ENCODE measurements around the gene RMP24.
A peak's percentile ranks its signal among the peaks of the same experiment; 100 is the strongest.
"Not testable (repeated sequence)": the region's sequence is repeated elsewhere in the genome, so short reads cannot be mapped to it uniquely, and the experiment has no call there.

RMP24 gene

DNA sequence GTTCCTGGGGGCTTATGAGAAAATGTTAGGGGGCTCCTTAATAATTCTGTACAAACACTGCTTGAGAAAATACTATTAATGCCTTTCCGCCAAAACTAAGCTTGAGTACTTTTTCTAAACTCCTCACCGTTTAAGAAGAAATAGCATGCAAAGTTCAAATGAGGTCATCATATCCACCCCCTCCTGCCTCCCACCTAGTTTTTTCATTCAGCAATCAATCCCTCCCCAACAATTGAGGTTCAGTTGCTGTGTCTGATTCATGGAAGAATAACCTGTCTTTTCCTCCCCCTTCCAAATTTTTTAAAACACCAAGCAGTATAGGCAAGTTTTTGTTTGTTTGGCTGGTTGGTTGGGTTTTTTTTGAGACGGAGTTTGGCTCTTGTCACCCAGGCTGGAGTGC lies 24.4 kb upstream of the RMP24 start:
- intact Hi-C loops (cut with micrococcal nuclease), result no loop called here
- H3K27me3 Mint-ChIP-seq, result peaks cover 14% of the 10 kb centered on the region
- H3K4me1 Mint-ChIP-seq, result peaks cover 4% of the 10 kb centered on the region
- H3K9me3 Mint-ChIP-seq, result peaks cover 3% of the 10 kb centered on the region
- H3K36me3 Mint-ChIP-seq (ENCODE audit: low read depth), result no peaks in the 10 kb centered on the region
- H3K4me3 Mint-ChIP-seq, result no peak overlapping the region
- no peak overlapping the region for H3K27ac Mint-ChIP-seq
- no peak for DNase-seq

DNA sequence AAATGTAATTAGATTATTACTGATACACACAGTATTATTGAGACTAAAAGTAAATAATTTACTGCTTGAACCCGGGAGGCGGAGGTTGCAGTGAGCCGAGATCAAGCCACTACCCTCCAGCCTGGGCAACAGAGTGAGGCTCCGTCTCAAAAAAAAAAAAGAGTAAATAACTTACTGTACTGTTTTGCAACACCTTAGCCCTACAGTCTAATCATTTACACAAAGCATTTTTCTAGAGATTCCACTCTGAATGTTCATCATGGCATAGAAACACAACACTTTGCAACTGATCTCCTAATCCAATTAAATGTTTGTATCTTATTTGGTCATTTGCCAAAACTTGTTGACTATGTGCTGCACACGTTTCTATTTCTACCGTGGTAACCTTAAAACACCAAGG lies 23.4 kb upstream of the RMP24 start:
- peak; percentile 10 for DNase-seq
- intact Hi-C loops (cut with micrococcal nuclease), result no loop called here
- Mint-ChIP-seq H3K27ac (no peak overlapping the region), H3K36me3 (ENCODE audit: low read depth) (no peaks in the 10 kb centered on the region), H3K4me3 (no peak overlapping the region), H3K4me1 (peaks cover 4% of the 10 kb centered on the region), H3K9me3 (peaks cover 3% of the 10 kb centered on the region), H3K27me3 (peaks cover 16% of the 10 kb centered on the region)

DNA sequence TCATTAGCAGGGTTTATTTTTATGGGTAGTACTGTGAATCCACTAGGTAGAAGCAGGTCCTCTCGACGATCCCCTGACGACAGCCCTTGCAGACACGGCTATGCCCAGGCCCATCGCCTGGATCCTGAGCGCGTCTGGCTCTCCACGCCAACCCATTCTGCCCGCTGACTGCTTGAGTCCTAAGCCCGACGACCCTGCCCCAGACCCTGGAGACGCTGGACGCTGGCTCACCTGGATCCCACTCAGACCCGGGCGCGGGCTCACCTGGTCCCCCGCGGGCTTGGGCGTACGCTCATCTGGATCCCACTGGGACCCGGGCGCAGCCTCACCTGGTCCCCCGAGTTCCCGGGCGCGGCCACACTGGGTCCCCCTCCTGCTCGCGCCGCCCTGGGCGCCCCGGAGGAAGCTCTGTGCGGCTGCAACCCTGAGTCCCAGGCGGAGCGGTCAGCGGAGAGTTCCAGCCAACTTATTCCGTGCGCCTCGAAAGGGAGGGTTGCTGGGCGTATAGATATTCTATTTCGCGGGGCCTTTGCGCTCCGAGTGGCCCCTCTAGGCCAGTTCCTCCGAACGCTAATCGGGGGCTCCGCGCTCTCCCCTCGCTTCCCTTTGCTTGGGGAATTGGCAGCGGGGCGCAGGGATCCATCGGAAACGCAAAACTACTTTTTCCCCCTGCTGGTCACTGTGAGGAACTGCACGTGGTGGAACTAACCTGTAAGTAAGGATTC lies 22.4 kb upstream of the RMP24 start:
- Mint-ChIP-seq H3K36me3 (ENCODE audit: low read depth) (no peaks in the 10 kb centered on the region), H3K4me1 (peaks cover 4% of the 10 kb centered on the region), H3K27me3 (peaks cover 18% of the 10 kb centered on the region), H3K9me3 (peaks cover 3% of the 10 kb centered on the region), H3K27ac (no peak overlapping the region), H3K4me3 (peak overlapping the region; percentile 86)
- intact Hi-C loops (cut with micrococcal nuclease), result loop anchor here (5.0 to 10.0 kb wide), 2 partner anchors 543 to 565 kb away; no protein-coding TSS in a partner anchor
- peak; percentile 88 for DNase-seq

DNA sequence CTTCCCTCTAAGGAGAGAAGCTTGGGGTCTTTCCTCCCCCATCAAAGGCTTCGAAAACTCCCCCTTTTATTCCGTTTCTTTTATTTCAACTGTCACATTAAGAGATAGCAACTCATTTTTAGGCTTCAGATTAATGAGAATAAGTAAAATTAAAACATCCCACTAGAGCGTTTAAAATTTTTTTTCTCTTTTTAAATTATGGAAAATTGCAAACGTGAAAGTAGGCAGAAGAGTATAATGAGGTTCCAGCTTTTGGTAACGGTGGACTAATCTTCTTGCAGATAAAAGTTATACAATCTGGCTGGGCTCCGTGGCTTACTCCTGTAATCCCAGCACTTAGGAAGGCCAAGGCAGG lies 21.9 kb upstream of the RMP24 start:
- Mint-ChIP-seq H3K4me1 (peaks cover 4% of the 10 kb centered on the region), H3K27ac (no peak overlapping the region), H3K4me3 (peak overlapping the region; percentile 86), H3K9me3 (peaks cover 3% of the 10 kb centered on the region), H3K27me3 (peaks cover 19% of the 10 kb centered on the region), H3K36me3 (ENCODE audit: low read depth) (no peaks in the 10 kb centered on the region)
- intact Hi-C loops (cut with micrococcal nuclease), result loop anchor here (5.0 to 10.0 kb wide), 2 partner anchors 543 to 566 kb away; no protein-coding TSS in a partner anchor
- DNase-seq, result peak; percentile 32

DNA sequence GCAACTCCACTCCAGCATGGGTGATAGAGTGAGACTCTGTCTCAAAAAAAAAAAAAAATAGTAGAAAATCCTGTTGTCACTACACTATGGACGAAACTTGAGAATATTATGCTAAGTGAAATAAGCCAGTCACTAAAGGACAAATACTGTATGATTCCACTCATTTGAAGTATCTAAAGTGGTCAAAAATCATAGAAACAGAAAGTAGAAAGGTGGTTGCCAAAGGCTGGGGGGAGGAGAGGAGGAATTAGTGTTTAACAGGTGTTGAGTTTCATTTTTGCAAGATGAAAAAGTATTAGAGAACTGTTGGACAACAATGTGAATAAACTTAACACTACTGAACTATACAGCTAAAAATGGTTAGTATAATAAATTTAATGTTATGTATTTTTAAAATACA lies 18.8 kb upstream of the RMP24 start:
- peaks cover 4% of the 10 kb centered on the region for H3K4me1 Mint-ChIP-seq
- H3K4me3 Mint-ChIP-seq, result no peak overlapping the region
- intact Hi-C loops (cut with micrococcal nuclease), result loop anchor here (5.0 to 10.0 kb wide), 2 partner anchors 546 to 569 kb away; no protein-coding TSS in a partner anchor
- H3K36me3 Mint-ChIP-seq (ENCODE audit: low read depth), result no peaks in the 10 kb centered on the region
- peak; percentile 16 for DNase-seq
- peaks cover 3% of the 10 kb centered on the region for H3K9me3 Mint-ChIP-seq
- peaks cover 31% of the 10 kb centered on the region for H3K27me3 Mint-ChIP-seq
- no peak overlapping the region for H3K27ac Mint-ChIP-seq

DNA sequence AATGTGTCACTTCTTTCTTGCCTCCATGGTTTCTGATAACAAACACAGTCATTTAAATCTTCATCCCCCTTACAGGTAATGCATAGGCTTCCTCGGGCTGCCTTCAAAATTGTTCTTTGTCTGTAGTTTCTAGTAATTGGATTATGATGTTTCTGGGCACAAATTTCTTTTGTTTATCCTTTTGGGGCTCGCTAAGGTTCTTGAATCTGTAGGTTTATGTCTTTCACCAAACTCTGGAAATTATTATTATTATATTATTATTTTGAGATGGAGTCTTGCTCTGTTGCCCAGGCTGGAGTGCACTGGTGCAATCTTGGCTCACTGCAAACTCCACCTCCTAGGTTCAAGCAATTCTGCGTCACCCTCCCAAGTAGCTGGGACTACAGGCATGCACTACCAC lies 16.3 kb upstream of the RMP24 start:
- Mint-ChIP-seq H3K4me3 (no peak overlapping the region), H3K9me3 (peaks cover 3% of the 10 kb centered on the region), H3K36me3 (ENCODE audit: low read depth) (no peaks in the 10 kb centered on the region), H3K27ac (no peak overlapping the region), H3K27me3 (peaks cover 26% of the 10 kb centered on the region), H3K4me1 (no peaks in the 10 kb centered on the region)
- intact Hi-C loops (cut with micrococcal nuclease), result loop anchor here (10.0 kb wide), 1 partner anchor 571 kb away; no protein-coding TSS in a partner anchor
- no peak for DNase-seq

DNA sequence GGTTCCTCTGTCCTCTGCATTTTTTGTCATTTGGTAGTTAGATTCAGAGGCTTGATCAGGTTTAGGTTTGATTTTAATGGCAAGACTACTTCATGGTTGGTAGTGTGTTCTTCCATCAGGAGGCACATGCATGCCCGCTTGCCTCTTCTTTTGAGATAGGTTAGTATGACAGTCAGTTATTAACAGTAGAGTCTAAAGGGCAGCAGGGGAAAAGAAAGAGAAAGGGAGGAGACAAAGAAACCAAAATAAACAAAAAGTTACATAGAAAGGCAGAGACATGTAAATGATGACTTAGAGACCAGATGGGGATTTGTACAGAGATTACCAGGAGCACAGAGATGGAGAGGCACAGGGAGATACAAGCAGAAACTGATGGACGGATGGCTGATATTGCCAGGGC lies 10.2 kb upstream of the RMP24 start:
- Mint-ChIP-seq H3K27ac (no peak overlapping the region), H3K36me3 (ENCODE audit: low read depth) (no peaks in the 10 kb centered on the region), H3K9me3 (peaks cover 3% of the 10 kb centered on the region), H3K4me3 (no peak overlapping the region), H3K27me3 (peaks cover 15% of the 10 kb centered on the region), H3K4me1 (peaks cover 2% of the 10 kb centered on the region)
- intact Hi-C loops (cut with micrococcal nuclease), result no loop called here
- no peak for DNase-seq

DNA sequence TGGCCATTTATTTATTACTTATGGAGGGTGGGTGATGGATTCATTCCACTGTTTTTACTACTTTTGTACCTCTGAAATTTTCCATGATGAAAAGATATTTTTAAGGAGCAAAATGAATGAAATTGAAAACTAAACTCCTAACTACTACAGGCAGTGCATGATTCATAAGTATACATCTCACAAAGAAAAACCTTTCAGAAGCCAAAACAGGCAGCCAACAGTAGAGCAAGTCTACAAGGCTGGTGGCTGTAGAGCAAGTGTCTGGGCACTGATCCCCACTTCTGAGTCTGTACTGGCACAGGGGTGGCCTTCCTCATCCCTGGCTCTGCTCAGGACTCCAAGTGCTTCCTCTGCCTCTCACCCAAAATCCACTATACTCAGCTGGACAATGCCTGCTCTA lies 8.2 kb upstream of the RMP24 start:
- intact Hi-C loops (cut with micrococcal nuclease), result no loop called here
- peaks cover 1% of the 10 kb centered on the region for H3K27me3 Mint-ChIP-seq
- DNase-seq, result no peak
- H3K9me3 Mint-ChIP-seq, result no peaks in the 10 kb centered on the region
- no peak overlapping the region for H3K4me3 Mint-ChIP-seq
- H3K27ac Mint-ChIP-seq, result peak overlapping the region; percentile 84
- H3K36me3 Mint-ChIP-seq (ENCODE audit: low read depth), result no peaks in the 10 kb centered on the region
- H3K4me1 Mint-ChIP-seq, result peaks cover 6% of the 10 kb centered on the region

DNA sequence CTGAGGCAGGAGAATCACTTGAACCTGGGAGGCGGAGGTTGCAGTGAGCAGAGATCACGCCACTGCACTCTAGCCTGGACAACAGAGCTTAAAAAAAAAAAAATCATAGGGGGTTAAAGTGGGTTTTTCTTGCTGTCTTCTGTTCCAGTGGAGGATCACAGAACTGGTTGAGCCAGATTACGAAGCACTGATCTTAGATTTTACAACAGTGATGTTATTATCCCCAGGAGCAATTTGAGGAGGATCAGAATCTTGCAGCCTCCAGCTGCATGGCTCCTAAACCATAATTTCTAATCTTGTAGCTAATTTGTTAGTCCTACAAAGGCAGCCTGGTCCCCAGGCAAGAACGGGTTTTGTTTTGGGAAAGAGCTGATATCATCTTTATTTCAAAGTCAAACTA lies 4.6 kb upstream of the RMP24 start:
- H3K27ac Mint-ChIP-seq; H3K36me3 Mint-ChIP-seq (ENCODE audit: low read depth); intact Hi-C loops (cut with micrococcal nuclease); H3K4me3 Mint-ChIP-seq; DNase-seq; H3K9me3 Mint-ChIP-seq; H3K27me3 Mint-ChIP-seq: not testable (repeated sequence)
- H3K4me1 Mint-ChIP-seq, result peaks cover 21% of the 10 kb centered on the region

DNA sequence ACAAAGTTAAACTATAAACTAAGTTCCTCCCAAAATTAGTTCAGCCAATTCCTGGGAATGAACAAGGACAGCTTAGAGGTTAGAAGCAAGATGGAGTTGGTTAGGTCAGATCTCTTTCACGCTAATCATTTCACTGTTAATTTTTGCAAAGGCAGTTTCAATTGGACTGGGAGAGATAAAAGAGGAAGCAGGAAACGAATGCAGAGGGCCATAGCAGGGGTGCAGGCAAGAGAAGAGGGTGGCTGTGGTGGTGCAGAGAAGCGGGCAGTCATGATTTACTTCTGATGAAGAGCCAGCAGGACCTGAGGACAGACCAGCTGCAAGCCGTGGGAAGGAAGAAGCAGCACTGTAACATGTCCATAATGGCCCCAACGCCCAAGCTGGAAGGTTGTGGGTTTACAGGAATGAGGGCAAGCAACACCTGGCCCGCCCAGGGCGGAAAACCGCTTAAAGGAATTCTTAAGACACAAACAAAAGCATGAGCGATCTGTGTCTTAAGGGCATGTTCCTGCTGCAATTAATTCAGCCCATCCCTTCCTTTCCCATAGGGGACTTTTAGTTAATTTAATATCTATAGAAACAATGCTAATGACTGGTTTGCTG lies 4.1 kb upstream of the RMP24 start:
- H3K4me1 Mint-ChIP-seq, result peaks cover 26% of the 10 kb centered on the region
- no peaks in the 10 kb centered on the region for H3K27me3 Mint-ChIP-seq
- intact Hi-C loops (cut with micrococcal nuclease), result no loop called here
- peaks cover 7% of the 10 kb centered on the region for H3K36me3 Mint-ChIP-seq (ENCODE audit: low read depth)
- no peak overlapping the region for H3K4me3 Mint-ChIP-seq
- no peaks in the 10 kb centered on the region for H3K9me3 Mint-ChIP-seq
- H3K27ac Mint-ChIP-seq, result no peak overlapping the region
- DNase-seq, result no peak

DNA sequence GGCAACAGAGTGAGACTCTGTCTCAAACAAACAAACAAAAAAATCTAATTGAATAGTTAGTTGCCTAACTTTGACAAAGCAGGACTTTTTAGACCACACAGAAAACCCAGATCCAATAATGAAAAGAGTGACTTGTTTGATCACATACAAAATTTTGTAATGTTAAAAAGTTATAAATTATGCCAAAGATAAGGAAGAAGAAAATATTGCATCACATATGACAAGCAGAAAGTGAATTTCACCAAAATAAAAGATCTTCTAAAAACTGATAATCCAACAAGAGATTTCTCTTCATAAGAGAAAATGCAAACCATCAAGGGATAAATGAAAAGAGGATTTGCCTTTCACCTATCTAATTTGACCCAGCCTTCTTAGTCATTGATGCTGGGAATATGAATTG lies 2.8 kb upstream of the RMP24 start:
- no peaks in the 10 kb centered on the region for H3K27me3 Mint-ChIP-seq
- H3K4me1 Mint-ChIP-seq, result peaks cover 35% of the 10 kb centered on the region
- intact Hi-C loops (cut with micrococcal nuclease), result loop anchor here (2.0 to 5.0 kb wide), 6 partner anchors 352 to 1102 kb away; partner anchors contain the start of genes GALNT1, KIAA1328, MAPRE2 and TPGS2
- H3K27ac Mint-ChIP-seq, result peak overlapping the region; percentile 56
- peaks cover 15% of the 10 kb centered on the region for H3K36me3 Mint-ChIP-seq (ENCODE audit: low read depth)
- H3K9me3 Mint-ChIP-seq, result no peaks in the 10 kb centered on the region
- no peak for DNase-seq
- peak overlapping the region; percentile 82 for H3K4me3 Mint-ChIP-seq

DNA sequence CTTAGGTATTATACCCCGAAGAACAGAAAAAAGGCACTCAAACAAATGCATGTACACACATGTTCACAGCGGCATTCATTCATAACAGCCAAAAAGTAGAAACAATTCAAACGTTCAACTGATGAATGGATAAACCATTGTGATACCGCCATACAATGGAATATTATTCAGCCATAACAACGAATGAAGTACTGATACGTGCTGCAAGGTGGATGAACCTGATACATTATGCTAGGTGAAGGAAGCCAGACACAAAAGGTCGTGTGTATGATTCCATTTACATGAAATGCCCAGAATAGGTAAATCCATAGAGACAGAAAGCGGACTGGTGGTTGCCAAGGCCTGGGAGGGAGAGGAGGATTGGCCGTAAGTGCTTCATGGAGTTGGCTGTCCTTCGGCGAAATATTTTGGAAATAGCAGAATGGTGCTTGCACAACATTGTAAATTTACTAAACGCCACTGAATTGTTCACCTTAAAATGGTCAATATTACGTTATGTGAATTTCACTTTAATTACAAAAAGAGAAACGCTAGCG lies 750 bp upstream of the RMP24 start:
- Mint-ChIP-seq H3K4me1 (peaks cover 43% of the 10 kb centered on the region), H3K36me3 (ENCODE audit: low read depth) (peaks cover 27% of the 10 kb centered on the region), H3K4me3 (peak overlapping the region; percentile 99), H3K9me3 (no peaks in the 10 kb centered on the region), H3K27ac (peak overlapping the region; percentile 92), H3K27me3 (no peaks in the 10 kb centered on the region)
- intact Hi-C loops (cut with micrococcal nuclease), result loop anchor here (1.0 to 5.0 kb wide), 13 partner anchors 96 to 1104 kb away; partner anchors contain the start of genes ELP2, GALNT1, INO80C and KIAA1328
- no peak for DNase-seq

DNA sequence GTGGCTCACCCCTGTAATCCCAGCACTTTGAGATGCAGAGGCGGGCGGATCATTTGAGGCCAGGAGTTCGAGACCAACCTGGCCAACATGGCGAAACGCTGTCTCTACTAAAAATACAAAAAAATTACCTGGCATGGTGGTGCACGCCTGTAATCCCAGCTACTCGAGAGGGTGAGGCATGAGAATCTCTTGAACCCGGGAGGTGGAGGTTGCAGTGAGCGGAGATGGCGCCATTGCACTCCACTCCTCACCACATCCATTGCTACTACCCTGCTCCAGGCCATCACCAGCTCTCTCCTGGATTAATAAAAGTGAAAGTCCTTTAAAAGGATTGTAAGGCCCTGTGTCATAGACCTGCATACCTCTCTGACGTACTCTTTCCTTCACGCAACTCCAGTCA lies 1.2 kb downstream of the RMP24 start:
- intact Hi-C loops (cut with micrococcal nuclease), result loop anchor here (2.0 to 5.0 kb wide), 6 partner anchors 356 to 1106 kb away; partner anchors contain the start of genes GALNT1, MAPRE2 and ZSCAN30
- Mint-ChIP-seq H3K4me3 (peak overlapping the region; percentile 99), H3K36me3 (ENCODE audit: low read depth) (peaks cover 43% of the 10 kb centered on the region)

DNA sequence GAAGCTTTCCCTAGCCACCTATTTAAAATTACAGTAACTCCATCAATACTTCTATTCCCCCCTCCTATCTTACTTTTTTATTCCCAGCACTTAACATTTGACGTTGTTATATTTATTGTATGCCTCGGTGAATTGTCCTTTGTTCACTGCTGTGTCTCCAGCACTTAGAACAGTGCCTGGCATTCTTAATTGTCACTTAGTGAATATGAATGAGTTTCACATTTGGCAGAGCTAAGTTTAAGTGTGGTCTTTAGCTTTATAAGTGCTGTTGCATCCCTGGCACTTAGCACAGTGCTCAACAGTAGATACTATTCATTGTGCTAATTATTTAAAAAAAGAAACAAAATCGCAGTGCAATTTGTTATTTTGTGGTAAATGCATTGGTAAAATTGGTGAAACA lies 1.7 kb downstream of the RMP24 start:
- peak; percentile 40 for DNase-seq
- peaks cover 47% of the 10 kb centered on the region for H3K36me3 Mint-ChIP-seq (ENCODE audit: low read depth)
- no peaks in the 10 kb centered on the region for H3K9me3 Mint-ChIP-seq
- H3K4me3 Mint-ChIP-seq, result peak overlapping the region; percentile 99
- H3K27ac Mint-ChIP-seq, result peak overlapping the region; percentile 92
- intact Hi-C loops (cut with micrococcal nuclease), result loop anchor here (5.0 kb wide), 5 partner anchors 357 to 1107 kb away; partner anchors contain the start of genes GALNT1, MAPRE2 and ZSCAN30
- H3K27me3 Mint-ChIP-seq, result no peaks in the 10 kb centered on the region
- peaks cover 39% of the 10 kb centered on the region for H3K4me1 Mint-ChIP-seq

More for the DNA sequence above, 1.2 kb downstream of the RMP24 start:
- Mint-ChIP-seq H3K27me3 (no peaks in the 10 kb centered on the region), H3K9me3 (no peaks in the 10 kb centered on the region), H3K27ac (peak overlapping the region; percentile 92), H3K4me1 (peaks cover 39% of the 10 kb centered on the region)
- peak; percentile 54 for DNase-seq

All from activated CD4-positive, alpha-beta T cell treated with anti-CD3 and anti-CD28 coated beads, Interleukin-2, amount 10 ng/mL, durations not matched to agents 24 days and 14 days (primary cell).